NCI-H1417 treated with DMSO at 0.1 percent for 48 hours (cell line): ENCODE data around the gene ALDH1A1.
"Not testable (repeated sequence)": the region's sequence is repeated elsewhere in the genome, so short reads cannot be mapped to it uniquely, and the experiment has no call there.

ENCODE experiments used
- DNase-seq: peaks from one replicate; lab custom pipeline; 2025; lab: John Stamatoyannopoulos, UW

Gene ALDH1A1

GRCh38 chr9:72943844-72944462 lies 8.9 kb downstream of the ALDH1A1 start:
- DNase-seq = no peak

GRCh38 chr9:72942451-72942850 lies 10.4 kb downstream of the ALDH1A1 start:
- DNase-seq = no peak

GRCh38 chr9:72939581-72939980 lies 13.3 kb downstream of the ALDH1A1 start:
- DNase-seq = not testable (repeated sequence)

GRCh38 chr9:72937545-72937944 lies 15.3 kb downstream of the ALDH1A1 start:
- no peak for DNase-seq

- DNase-seq = no peak
These were observed 16.2 kb downstream of the ALDH1A1 start for GRCh38 chr9:72936679-72937078.

- no peak for DNase-seq
These were observed 16.6 kb downstream of the ALDH1A1 start for GRCh38 chr9:72936266-72936665.

GRCh38 chr9:72935595-72935994 lies 17.3 kb downstream of the ALDH1A1 start:
- DNase-seq = no peak

GRCh38 chr9:72933730-72934665 lies 18.9 kb downstream of the ALDH1A1 start:
- no peak for DNase-seq

GRCh38 chr9:72932619-72933018 lies 20.2 kb downstream of the ALDH1A1 start:
- no peak for DNase-seq

- no peak for DNase-seq
These were observed 21.0 kb downstream of the ALDH1A1 start for GRCh38 chr9:72931897-72932296.

- DNase-seq = no peak
These were observed 21.4 kb downstream of the ALDH1A1 start for GRCh38 chr9:72931437-72931836.

GRCh38 chr9:72930828-72931227 lies 22.0 kb downstream of the ALDH1A1 start:
- no peak for DNase-seq

- no peak for DNase-seq
These were observed 23.3 kb downstream of the ALDH1A1 start for GRCh38 chr9:72929542-72929941.

- no peak for DNase-seq
These were observed 24.8 kb downstream of the ALDH1A1 start for GRCh38 chr9:72928042-72928507.

GRCh38 chr9:72926506-72926905 lies 26.3 kb downstream of the ALDH1A1 start:
- no peak for DNase-seq

- no peak for DNase-seq
These were observed 27.0 kb downstream of the ALDH1A1 start for GRCh38 chr9:72925891-72926290.

- no peak for DNase-seq
These were observed 27.6 kb downstream of the ALDH1A1 start for GRCh38 chr9:72925126-72925789.

GRCh38 chr9:72924154-72924790 lies 28.6 kb downstream of the ALDH1A1 start:
- DNase-seq = no peak

- DNase-seq = no peak
These were observed 29.8 kb downstream of the ALDH1A1 start for GRCh38 chr9:72923077-72923476.

GRCh38 chr9:72921888-72922654 lies 30.8 kb downstream of the ALDH1A1 start:
- no peak for DNase-seq

- DNase-seq = no peak
These were observed 33.5 kb downstream of the ALDH1A1 start for GRCh38 chr9:72919246-72919945.
